GM23338 (cell line): ENCODE measurements around the gene ZSWIM5. TPM values are rescaled to one million over a fixed set of nuclear protein-coding genes. Genes with fewer than 3 reads are reported as not detected.

Experiments used
- ATAC-seq: fragments of 200-7000 bp; cut with Tn5 transposase; 3 replicates; pipeline ENCODE4 v1.9.1; 2020
- DNase-seq: peaks from one replicate; pipeline ENCODE4 v3.0.0-alpha.2; 2015; ENCODE audit warnings: low spot score
- H2AFZ ChIP-seq: fragments of 200-600 bp; sonication (generic); 2 replicates; pipeline ENCODE4 v1.8.0; 2016; ENCODE audit warnings: antibody characterized with exemption, mild to moderate bottlenecking, moderate library complexity
- H3F3A ChIP-seq: fragments of 200-600 bp; sonication (generic); replicated peaks from 2 replicates; pipeline ENCODE4 v1.8.0; 2017; ENCODE audit warnings: antibody characterized with exemption, mixed run types, low read depth
- H3K27ac ChIP-seq: fragments of 200-600 bp; sonication (generic); 2 replicates; pipeline ENCODE4 v1.6.1; 2016; ENCODE audit warnings: low read depth
- H3K27me3 ChIP-seq: fragments of 200-600 bp; sonication (generic); 2 replicates; pipeline ENCODE4 v1.8.0; 2016; ENCODE audit warnings: mild to moderate bottlenecking, mixed run types, moderate library complexity; ENCODE audit not compliant: insufficient read depth
- H3K36me3 ChIP-seq: fragments of 200-600 bp; sonication (generic); 2 replicates; pipeline ENCODE4 v1.8.0; 2016; ENCODE audit warnings: mild to moderate bottlenecking; ENCODE audit not compliant: insufficient read depth
- H3K4me1 ChIP-seq: fragments of 200-600 bp; sonication (generic); 2 replicates; pipeline ENCODE4 v1.8.0; 2016; ENCODE audit warnings: mild to moderate bottlenecking, moderate library complexity; ENCODE audit not compliant: insufficient read depth
- H3K4me2 ChIP-seq: fragments of 200-600 bp; sonication (generic); 2 replicates; pipeline ENCODE4 v1.7.1; 2017; ENCODE audit warnings: mixed run types
- H3K4me3 ChIP-seq: fragments of 200-600 bp; sonication (generic); 2 replicates; pipeline ENCODE4 v1.6.1; 2016; ENCODE audit warnings: mixed run types
- H3K79me2 ChIP-seq: fragments of 200-600 bp; sonication (generic); replicated peaks from 2 replicates; pipeline ENCODE4 v1.8.0; 2017; ENCODE audit warnings: mild to moderate bottlenecking; ENCODE audit not compliant: insufficient read depth
- H3K9me2 ChIP-seq: fragments of 200-600 bp; sonication (generic); 2 replicates; pipeline ENCODE4 v1.8.0; 2017; ENCODE audit not compliant: insufficient read depth
- H4K20me1 ChIP-seq: fragments of 200-600 bp; sonication (generic); replicated peaks from 2 replicates; pipeline ENCODE4 v1.8.0; 2017; ENCODE audit warnings: mild to moderate bottlenecking; ENCODE audit not compliant: insufficient read depth
- H3K27ac Mint-ChIP-seq: 2 replicates; pipeline ENCODE4 v1.8.0; 2020; ENCODE audit warnings: inconsistent platforms, mild to moderate bottlenecking, moderate library complexity, mixed read lengths
- H3K27me3 Mint-ChIP-seq: 3 replicates; pipeline ENCODE4 v1.8.0; 2022; ENCODE audit warnings: low read depth, mild to moderate bottlenecking, moderate library complexity, mixed read lengths, inconsistent platforms; ENCODE audit not compliant: insufficient read depth, poor library complexity
- H3K36me3 Mint-ChIP-seq: 3 replicates; pipeline ENCODE4 v1.8.0; 2021; ENCODE audit warnings: low read depth, mild to moderate bottlenecking, inconsistent platforms, moderate library complexity, mixed read lengths
- H3K4me1 Mint-ChIP-seq: 3 replicates; pipeline ENCODE4 v1.8.0; 2020; ENCODE audit warnings: mild to moderate bottlenecking, inconsistent platforms, mixed read lengths
- H3K4me3 Mint-ChIP-seq: 3 replicates; pipeline ENCODE4 v1.8.0; 2021; ENCODE audit warnings: moderate library complexity, mild to moderate bottlenecking, inconsistent platforms, mixed read lengths
- H3K9me3 Mint-ChIP-seq: 3 replicates; pipeline ENCODE4 v1.8.0; 2020; ENCODE audit warnings: moderate library complexity, mild to moderate bottlenecking, inconsistent platforms, mixed read lengths
- CREB1 ChIP-seq: fragments of 250-450 bp; sonication (Bioruptor Pico); IDR thresholded peaks from 2 replicates; pipeline ENCODE4 v1.5.0; 2020; ENCODE audit warnings: low read depth, mild to moderate bottlenecking, moderate library complexity
- CTCF ChIP-seq, 2 experiments: fragments of 200-600 bp in 1 of 2; sonication (generic) in 1 of 2; conservative IDR thresholded peaks; 2 replicates each; pipeline versions ENCODE4 v1.5.1 to v1.6.1; 2016 to 2017; ENCODE audit warnings: antibody characterized with exemption in 2 of 2, low read depth in 2 of 2, mild to moderate bottlenecking in 2 of 2, moderate library complexity in 1 of 2
- ETS1 ChIP-seq: IDR thresholded peaks from 2 replicates; pipeline ENCODE4 v1.6.1; 2016; ENCODE audit warnings: antibody characterized with exemption
- EZH2 ChIP-seq: fragments of 200-600 bp; sonication (generic); IDR thresholded peaks from one replicate; pipeline ENCODE4 v1.8.0; 2017; ENCODE audit warnings: antibody characterized with exemption, mild to moderate bottlenecking, low read depth; ENCODE audit not compliant: unreplicated experiment
- EZH2phosphoT487 ChIP-seq: fragments of 200-600 bp; sonication (generic); IDR thresholded peaks from one replicate; pipeline ENCODE4 v1.8.1; 2018; ENCODE audit warnings: antibody characterized with exemption; ENCODE audit not compliant: unreplicated experiment
- JUNB ChIP-seq: IDR thresholded peaks from one replicate; pipeline ENCODE4 v1.6.1; 2016; ENCODE audit warnings: antibody characterized with exemption; ENCODE audit not compliant: unreplicated experiment
- NANOG ChIP-seq: IDR thresholded peaks from 2 replicates; pipeline ENCODE4 v1.6.1; 2016; ENCODE audit warnings: antibody characterized with exemption, borderline replicate concordance
- POLR2AphosphoS5 ChIP-seq: IDR thresholded peaks from 2 replicates; pipeline ENCODE4 v1.6.1; 2016; ENCODE audit warnings: antibody characterized with exemption, low read depth
- REST ChIP-seq: IDR thresholded peaks from one replicate; pipeline ENCODE4 v1.6.1; 2018; ENCODE audit warnings: antibody characterized with exemption; ENCODE audit not compliant: unreplicated experiment
- STAT1 ChIP-seq: IDR thresholded peaks from one replicate; pipeline ENCODE4 v1.6.1; 2016; ENCODE audit warnings: antibody characterized with exemption; ENCODE audit not compliant: unreplicated experiment
- ZNF114 ChIP-seq: fragments of 250-450 bp; sonication (Bioruptor Pico); IDR thresholded peaks from 2 replicates; pipeline ENCODE4 v1.5.0; 2020; ENCODE audit warnings: mild to moderate bottlenecking, moderate library complexity
- ZNF331 ChIP-seq: fragments of 250-450 bp; sonication (Bioruptor Pico); IDR thresholded peaks from 2 replicates; pipeline ENCODE4 v1.5.0; 2020; ENCODE audit warnings: low read depth, mild to moderate bottlenecking, moderate library complexity
- ZNF462 ChIP-seq: fragments of 250-450 bp; sonication (Bioruptor Pico); IDR thresholded peaks from 2 replicates; pipeline ENCODE4 v1.5.0; 2020; ENCODE audit warnings: mild to moderate bottlenecking, moderate library complexity
- polyA plus RNA-seq: library from polyadenylated mRNA; unstranded; fragments of >200 nt; fragmentation: Nextera tagmentation; extraction: Ambion mirVana; gene quantifications from 2 replicates; pipeline ENCODE4 v1.2.1, GENCODE V29; 2016
- total RNA-seq: library from RNA; depleted of rRNA; stranded (reverse); fragments of >200 nt; shearing (Covaris generic); gene quantifications from 2 replicates; pipeline ENCODE4 v1.2.3, GENCODE V29; 2014

The ZSWIM5 gene
- total and polyA plus RNA-seq, 2 experiments from 2014 or later: 0.65 to 3.6 TPM

- TF ChIP-seq CREB1 (CRISPR knock-in tag) (no peak), EZH2 (no peak)
Observed at GRCh38 chr1:45117766-45118165, 88.6 kb downstream of the ZSWIM5 start (continued).

- TF ChIP-seq CREB1 (CRISPR knock-in tag) (no peak), ZNF331 (no peak), CTCF (conservative IDR thresholded peaks at IDR 0.05; ENCODE audit: low read depth in 2 of 2) (no peak), POLR2AphosphoS5 (no peak), ZNF114 (CRISPR knock-in tag) (no peak), EZH2phosphoT487 (no peak), ETS1 (no peak), REST (no peak), JUNB (no peak), NANOG (no peak), ZNF462 (CRISPR knock-in tag) (no peak), EZH2 (no peak), STAT1 (no peak)
- no peak overlapping the region for H2AFZ ChIP-seq
- H3K36me3 ChIP-seq: no peaks in the 10 kb centered on the region
- H3K9me3 Mint-ChIP-seq: peaks cover 15% of the 10 kb centered on the region
- H3K36me3 Mint-ChIP-seq: peaks cover 11% of the 10 kb centered on the region
- no peaks in the 10 kb centered on the region for H3K9me2 ChIP-seq
- H3K4me3 Mint-ChIP-seq: no peak overlapping the region
- ATAC-seq: no peak
- no peaks in the 10 kb centered on the region for H4K20me1 ChIP-seq
- DNase-seq: no peak
- H3F3A ChIP-seq: no peaks in the 10 kb centered on the region
- H3K79me2 ChIP-seq: no peaks in the 10 kb centered on the region
- H3K27ac ChIP-seq: no peak overlapping the region
- H3K4me1 Mint-ChIP-seq: peaks cover 3% of the 10 kb centered on the region; the same call in 1 of the 3 replicates
- no peak overlapping the region for H3K4me2 ChIP-seq
- peaks cover 7% of the 10 kb centered on the region for H3K27me3 Mint-ChIP-seq
- no peak overlapping the region for H3K27ac Mint-ChIP-seq
- no peaks in the 10 kb centered on the region for H3K27me3 ChIP-seq
- 0 out of 2 replicates have a peak, but pooled peaks cover 7% of the 10 kb centered on the region for H3K4me1 ChIP-seq
- no peak overlapping the region for H3K4me3 ChIP-seq
Observed at GRCh38 chr1:45116820-45117219, 89.6 kb downstream of the ZSWIM5 start.
